HG02938 (cell line): ENCODE data around the gene ADGRF1.
"Not testable (repeated sequence)": the region's sequence is repeated elsewhere in the genome, so short reads cannot be mapped to it uniquely, and the experiment has no call there.

Experiments used
- ATAC-seq: cut with Tn5 transposase; IDR thresholded peaks from one replicate; pipeline ENCODE4 v1.9.1; 2021; ENCODE audit warnings: mild to moderate bottlenecking, moderate library complexity; ENCODE audit not compliant: unreplicated experiment

Gene ADGRF1

DNA sequence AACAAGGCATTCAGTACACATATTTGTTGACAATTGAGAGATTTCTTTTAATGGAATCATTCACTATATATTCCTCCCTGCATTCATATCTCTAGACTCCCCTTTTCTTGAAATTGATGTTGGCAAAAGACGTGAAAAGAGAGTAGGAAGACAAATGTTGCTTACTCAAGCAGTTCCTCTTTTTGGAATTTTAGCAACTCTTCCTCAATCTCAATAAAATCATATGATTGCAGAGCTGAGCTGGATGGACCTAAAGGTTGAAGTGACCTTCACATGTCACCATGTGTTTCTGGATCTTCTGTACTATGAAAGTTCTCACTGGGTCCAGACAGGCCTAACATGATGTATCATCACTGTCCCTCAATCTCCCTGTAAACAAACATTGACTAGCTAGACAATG, 18.6 kb downstream of the ADGRF1 start:
- ATAC-seq = no peak

DNA sequence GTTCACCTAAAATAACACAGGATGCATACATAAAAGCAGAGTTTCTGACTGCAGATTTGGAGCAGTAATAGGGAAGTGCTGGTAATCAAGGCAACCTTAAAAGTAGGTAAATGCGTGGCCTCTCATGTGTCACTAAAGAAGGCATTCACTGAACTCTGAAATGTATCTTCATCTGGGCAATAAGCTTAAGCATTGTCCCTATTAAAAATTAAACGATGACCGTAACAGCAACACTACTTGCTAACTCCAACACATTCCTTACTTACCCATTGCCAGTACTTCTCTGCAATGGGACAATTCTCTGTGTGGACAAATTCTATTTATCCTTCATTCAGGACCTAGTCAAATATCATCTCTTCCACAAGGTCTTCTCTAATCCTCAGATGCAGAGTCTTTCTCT, 19.9 kb downstream of the ADGRF1 start:
- no peak for ATAC-seq

DNA sequence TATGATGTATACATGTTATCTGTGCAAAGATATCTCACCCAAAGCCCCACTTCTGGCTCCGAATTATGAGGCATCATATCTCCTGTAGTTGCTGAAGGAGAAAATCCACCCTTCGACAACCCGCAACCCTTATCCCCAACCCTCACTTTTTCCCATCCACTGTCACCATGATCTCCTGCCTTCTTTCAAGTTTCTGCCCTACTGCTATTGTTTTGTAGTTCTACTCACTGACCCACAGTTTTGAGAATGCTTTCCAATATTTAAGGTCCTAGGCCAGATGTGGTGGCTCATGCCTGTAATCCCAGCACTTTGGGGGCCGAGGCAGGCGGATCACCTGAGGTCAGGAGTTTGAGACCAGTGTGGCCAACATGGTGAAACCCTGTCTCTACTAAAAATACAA, 22.2 kb downstream of the ADGRF1 start:
- ATAC-seq = no peak

DNA sequence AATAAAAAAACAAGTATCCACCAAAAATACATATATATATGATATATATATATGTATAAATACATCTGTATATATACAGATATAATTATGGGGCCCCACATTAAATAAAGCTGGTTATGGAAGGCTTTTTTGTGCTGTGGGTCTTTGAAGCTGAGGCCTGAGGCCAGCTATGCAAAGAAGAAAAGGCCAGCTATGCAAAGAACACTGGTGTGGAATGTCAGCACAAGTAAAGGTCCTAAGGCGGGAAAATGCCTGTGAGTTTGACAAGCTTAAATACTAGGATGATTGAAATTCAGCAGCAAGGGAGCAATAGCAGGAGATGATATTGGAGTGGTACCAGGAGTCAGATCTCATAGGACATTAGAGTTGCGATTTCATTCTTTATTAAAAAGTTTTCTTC, 25.2 kb downstream of the ADGRF1 start:
- no peak for ATAC-seq

DNA sequence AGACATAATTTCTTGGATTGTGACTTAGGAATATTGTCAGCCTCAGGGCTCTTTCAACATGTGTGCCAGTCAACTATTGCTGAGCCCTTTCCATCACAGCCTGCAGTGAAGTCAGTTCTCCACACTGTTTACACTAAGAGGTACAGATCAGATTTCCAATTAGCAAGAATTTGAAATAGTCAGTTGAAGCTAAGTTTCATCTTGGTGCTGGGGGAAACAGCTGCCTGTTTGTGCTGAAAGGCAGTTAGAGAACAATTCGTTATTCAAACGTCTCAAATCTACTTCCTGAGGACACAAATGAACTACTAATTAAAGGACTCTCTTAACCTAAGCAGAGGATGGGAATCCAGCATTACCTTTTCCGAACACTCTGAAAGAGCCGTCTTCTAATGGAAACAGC, 25.9 kb downstream of the ADGRF1 start:
- ATAC-seq = no peak

DNA sequence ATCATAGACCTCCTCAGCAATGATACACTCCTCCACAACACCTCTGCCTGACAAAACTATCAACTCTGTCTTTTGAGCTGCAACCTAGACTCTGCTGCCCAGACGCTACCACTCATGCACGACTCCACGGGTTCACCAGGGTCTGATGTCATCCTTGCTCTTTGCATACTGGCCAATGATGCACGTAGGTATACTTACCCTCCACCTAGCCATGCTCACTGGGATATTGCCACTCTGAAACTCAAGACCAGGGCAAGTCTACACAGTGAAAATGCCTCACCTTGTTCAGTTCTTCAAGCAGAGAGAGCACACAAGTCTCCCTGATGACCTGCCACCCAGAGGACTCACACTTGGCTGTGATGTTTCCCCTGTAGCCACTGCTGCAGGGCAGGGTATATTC, 27.7 kb downstream of the ADGRF1 start:
- ATAC-seq = no peak

DNA sequence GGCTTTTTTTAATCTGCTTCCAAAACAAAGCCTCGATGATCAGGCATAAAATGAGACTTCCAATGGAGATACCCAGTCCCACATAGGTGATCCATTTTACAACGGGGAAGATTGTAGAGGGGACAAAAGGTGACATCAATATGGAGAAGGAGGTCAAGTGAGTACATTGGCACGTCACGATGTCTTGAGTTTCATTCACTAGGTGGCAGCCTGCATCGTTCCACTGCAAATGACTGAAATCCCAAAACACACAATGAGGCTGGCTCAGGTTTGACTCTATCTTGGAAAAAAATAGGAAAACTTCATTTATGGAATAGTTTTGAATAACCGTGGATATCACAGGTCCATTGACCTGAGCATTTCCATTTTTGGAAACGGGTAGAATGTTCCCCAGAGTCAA, 32.5 kb downstream of the ADGRF1 start:
- ATAC-seq = no peak

DNA sequence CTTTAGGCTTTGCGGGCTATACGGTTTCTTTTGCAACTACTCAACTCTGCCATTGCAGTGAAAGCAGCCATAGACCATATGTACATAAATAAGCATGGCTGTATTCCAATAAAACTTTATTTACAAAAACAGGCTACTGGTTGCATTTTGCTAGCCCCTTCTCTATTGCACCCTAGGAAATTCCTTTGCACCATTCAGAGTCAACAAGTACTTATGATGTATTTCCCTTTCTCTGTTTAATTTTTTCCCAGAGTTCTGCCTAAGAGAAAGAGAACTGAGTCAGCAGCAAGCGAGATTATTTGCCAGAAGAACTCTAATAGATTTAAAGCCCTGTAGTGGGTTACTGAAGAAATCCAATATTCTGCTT, 33.8 kb downstream of the ADGRF1 start:
- ATAC-seq = no peak

DNA sequence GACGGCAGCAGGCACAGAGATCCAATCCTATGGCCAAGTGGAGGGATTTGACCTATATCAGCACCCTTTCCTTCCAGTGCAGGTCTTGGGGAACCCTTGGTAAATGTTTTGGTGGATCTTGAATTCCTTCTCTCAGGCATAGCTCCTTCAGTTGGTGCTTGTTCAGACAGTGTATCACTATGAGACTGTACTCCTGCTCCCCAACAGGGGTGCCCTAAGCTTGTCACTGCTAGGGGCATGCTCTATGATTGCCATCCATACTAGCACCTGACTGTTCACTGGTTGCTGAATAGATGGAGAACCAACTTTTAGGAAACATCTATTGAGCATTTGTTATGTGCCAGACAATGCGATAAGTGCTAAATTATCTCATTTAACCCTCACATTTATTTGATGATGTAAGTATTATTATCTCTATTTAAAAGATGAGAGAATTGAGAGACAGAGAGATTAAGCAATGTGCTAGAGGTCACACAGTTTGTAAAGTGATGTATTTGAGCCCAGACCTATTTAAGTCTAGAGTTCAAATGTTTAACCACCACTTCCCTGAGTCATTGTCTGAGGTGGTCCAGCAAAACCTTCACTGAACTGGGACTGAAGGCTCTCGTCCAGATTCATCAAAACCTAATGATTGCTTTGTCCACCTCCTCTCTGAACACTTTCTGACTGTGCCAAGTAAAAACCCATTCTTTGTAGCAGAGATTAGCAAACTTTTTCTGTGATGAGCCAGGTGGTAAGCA, 34.3 kb downstream of the ADGRF1 start:
- ATAC-seq = no peak

DNA sequence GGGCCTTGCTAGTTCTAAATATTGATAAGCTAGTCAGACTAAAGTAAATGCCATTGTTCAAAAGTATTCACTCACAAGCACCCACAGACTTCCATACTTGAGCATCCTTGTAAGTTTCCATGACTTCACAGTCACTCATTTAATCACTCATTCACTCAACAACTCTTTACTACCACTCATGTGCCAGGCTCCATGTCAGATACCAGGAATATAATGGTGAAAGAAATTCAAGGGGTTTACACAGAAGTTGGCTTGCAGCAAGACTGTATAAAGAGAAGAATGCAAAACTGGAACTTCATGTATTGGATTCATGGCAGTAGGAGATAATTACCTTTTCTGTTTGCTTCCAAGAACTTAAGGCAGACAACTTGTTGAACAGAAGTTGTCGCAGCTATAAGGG, 36.6 kb downstream of the ADGRF1 start:
- ATAC-seq = no peak

DNA sequence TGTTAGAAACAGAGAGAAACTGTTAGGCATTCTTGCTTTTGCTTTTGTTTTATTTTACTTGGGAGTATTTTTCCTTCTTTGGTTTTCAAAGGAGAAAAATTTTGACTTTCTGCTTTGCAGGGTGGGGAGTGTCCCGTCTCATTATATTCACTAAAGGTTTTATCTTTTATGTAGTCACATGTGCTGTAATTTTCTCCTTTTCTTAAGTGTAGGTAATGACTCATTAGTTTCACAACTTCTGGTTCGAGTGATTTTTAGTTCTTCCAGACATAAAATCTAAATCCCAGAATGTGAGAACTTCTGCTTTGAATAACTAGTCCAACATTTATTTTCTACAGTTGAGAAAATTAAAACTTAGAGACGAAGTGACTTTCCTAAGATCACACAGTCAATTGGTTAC, 37.7 kb downstream of the ADGRF1 start:
- no peak for ATAC-seq

DNA sequence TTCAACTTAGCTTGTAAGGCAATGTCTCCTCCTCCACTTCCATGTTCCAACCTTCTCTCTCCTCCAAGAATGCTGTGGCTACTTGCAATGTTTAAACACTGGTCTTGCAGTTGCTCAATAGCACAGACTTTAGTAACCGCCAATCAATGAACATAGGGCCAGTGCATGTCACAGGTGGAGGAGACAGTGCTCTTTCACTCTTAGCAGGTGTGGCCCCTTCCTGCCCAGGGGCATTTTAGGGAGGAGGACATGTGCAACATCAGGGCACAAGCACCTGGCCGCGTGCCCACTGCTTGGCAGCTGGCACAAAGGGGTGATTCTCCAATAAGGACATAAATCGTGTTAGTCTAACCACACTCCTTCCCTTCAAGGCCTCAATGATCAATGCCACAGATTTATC, 41.3 kb downstream of the ADGRF1 start:
- ATAC-seq = no peak

DNA sequence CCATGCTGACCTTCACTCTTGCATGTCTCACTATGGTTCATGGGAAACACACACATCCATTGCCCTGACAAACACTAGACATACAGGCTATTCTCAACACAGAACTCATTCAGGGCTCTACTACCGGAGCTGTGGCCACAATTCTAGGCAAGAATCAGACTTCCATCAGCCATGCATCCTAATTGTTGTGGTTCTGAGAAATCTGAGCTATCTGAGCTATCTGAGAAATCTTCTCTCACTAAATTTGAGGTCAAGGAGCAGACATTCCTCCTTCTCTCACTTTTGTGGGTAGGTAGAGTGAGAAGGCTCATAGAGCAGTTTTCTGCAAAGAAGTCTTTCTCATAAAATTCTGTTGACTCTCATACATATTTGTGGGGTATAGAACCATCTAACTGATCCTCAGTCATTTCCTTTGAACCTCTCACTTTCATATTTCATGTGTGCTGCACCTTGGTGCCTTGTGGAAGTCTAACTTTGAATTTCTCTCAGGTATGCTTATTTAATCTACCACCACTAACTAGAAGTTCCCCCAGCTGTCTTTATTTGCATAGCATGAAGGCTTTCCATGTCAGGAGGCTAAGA, 43.6 kb downstream of the ADGRF1 start:
- ATAC-seq = no peak

DNA sequence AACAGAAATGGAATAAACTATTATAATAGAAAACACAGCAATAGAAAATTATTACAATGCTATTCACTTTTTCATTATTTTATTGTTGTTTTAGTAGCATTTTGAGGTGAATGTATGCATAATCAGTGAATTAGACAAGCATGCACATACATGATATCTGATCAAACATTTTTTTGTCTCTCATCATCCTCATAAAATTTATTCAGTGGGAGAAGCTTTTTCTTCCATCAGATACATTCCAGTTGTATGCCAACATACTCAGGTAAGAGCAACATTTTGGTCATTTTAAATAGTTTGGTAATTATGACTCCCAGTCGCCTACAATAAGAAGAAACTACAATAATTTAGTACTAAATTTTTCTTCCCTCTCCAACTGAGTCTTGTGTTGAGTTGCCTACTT, 44.5 kb downstream of the ADGRF1 start:
- ATAC-seq = no peak

DNA sequence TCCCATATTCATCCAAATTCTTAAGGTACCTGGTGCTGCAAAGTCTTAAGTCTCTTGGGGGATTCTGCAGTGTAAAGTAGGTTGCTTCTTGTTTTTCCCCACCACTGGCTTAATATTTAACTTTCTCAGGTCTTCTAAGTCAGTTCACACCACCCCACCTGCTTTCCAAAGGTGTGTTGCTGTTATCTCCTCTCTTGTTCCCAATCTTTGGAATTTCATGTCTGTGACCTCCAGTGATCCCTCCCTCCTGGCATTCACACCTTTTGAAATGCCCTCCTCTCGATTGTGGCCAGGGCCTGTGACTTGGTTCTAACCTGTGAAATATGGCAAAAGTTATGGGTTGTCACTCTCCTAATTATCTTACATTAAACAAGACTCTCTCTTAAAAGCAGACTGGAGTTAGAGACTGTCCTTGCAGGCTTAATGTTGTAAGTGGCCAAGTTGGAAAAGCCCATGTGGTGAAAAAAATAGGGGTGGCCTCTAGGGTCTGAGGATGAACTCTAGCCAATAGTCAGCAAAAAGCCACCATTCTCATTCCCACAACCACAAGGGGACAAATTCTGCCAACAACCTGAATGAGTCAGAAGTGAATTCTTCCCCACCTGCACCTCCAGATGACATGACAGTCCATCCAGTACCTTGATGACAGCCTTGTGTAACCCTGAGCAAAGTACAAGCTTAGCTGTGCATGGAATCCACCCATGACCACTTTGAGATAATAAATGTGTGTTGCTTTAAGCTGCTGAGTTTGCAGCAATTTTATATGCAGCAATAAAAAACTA, 45.1 kb downstream of the ADGRF1 start:
- no peak for ATAC-seq

DNA sequence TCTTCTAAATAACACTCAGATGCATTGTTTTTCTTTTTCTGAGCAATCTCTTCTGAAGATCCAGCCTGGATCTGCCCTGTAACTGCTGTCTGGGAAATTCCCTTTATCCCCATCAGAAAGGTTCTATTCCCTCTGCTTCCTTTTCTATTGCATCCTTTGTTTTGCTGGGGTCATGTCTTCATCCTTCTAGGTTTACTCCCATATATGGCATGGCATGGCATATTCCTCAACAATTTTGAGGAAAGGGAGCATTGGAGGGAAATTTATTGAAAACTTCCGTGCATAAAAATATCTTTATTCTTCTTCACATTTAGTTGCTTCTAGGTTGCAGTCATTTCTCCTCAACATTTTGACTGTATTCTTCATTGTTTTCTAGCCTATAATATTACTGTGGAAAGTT, 47.2 kb downstream of the ADGRF1 start:
- no peak for ATAC-seq

DNA sequence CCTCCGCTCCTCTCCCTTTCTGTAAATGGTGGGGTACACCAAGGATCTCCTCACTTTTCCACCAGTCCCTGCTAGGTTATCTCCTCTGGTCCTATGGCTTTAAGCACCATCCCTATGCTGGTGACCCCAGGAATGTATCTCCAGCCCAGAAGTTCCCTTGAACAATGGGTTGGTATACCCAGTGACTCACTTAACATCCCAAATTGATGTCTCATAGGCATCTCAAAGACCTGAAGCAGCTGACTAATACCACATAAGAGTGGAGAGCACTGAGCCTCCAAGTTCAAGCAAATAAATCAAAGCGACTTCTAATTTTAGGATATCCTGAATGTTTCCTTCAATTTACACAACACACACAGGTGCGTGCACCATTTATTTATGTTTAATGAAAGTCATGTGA, 48.3 kb downstream of the ADGRF1 start:
- ATAC-seq = no peak

DNA sequence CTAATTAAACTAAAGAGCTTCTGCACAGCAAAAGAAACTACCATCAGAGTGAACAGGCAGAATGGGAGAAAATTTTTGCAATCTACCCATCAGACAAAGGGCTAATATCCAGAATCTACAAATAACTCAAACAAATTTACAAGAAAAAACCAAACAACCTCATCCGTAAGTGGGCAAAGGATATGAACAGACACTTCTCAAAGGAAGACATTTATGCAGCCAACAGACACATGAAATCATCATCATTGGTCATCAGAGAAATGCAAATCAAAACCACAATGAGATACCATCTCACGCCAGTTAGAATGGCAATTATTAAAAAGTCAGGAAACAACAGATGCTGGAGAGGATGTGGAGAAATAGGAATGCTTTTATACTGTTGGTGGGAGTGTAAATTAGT, 49.7 kb downstream of the ADGRF1 start:
- ATAC-seq = not testable (repeated sequence)

DNA sequence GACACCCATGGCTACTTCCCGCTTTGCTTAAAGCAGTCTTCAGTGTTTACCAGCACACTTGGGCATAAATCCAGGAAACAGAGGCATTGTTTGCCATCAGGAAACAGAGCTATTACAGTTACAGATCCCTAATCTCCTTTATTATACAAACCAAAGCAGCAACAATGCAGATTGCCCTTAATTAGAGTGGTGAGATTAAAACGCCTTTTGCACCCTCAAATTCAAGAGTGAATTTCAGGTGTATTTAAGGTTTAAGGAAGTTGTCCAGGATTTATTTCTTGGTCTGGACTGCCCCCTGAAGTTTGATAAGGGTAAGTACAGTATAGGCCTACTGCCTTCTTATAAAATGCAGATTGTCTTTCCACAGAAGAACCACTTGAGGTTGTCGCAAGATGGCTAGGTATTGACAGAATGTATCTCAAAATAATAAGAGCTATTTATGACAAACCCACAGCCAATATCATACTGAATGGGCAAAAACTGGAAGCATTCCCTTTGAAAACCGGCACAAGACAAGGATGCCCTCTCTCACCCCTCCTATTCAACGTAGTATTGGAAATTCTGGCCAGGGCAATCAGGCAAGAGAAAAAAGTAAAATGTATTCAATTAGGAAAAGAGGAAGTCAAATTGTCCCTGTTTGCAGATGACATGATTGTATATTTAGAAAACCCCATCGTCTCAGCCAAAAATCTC, 51.2 kb downstream of the ADGRF1 start:
- not testable (repeated sequence) for ATAC-seq

DNA sequence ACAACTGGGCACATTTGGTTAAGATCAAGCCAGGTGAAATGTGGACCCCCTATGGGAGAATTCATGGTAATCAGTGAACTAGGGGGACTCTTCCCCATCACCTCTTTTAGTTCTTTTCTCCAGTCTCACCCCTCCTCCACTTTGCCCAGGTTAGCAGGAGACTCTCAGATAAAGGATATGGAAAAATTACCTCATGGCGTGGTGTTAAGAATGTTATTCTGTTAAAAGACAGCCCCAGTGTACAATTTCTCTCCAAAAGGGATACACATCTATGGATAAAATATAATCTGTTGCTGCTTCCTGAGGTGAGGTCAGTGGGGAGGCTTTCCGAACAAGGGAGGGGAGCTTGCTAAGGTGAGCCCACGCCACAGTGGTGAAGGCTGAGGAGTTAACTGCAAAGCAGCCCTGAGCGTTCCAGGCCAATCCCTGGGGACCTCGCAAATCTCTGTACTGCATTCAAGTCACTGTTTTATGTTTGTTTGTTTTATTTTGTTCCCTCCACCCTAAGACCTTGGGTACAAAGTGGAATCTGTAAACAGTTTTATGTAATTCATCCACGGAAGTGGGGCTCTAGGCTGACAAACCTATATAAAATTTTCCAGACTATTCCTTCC, 52.0 kb downstream of the ADGRF1 start:
- ATAC-seq = no peak

DNA sequence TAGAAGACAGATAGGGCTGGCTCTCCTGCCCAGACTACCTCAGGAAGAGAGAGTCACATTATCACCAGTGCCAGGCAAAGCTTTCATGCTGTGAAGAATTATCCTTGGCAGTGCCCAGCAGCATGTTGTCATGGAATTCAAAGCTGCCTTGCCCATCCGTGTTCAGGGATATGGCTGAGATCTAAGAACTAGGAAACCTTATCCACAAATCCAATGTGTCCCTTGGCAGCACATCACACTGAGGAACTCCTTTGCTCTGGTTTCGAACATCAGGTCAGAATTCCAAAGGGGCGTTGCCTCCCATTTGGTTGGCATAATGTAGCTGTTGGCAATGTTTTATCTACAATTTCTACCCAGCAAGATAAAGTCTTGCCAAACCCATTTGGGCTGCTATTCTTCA, 52.7 kb downstream of the ADGRF1 start:
- no peak for ATAC-seq
